Stimulated activated CD4-positive, alpha-beta T cell treated with anti-CD3 and anti-CD28 coated beads, Interleukin-2, amount 100 ng/mL, for 4 hours (primary cell): ENCODE measurements around the gene RDX.

Source experiments
- DNase-seq: peaks from one replicate; pipeline ENCODE4 v3.0.0-alpha.2; 2020; ENCODE audit warnings: low read depth

The RDX gene

GRCh38 chr11:110130642-110131238, 165.7 kb downstream of the RDX start:
- DNase-seq = no peak

GRCh38 chr11:110128161-110128560, 168.3 kb downstream of the RDX start:
- DNase-seq = no peak

- no peak for DNase-seq
Observed at GRCh38 chr11:110126936-110127335, 169.5 kb downstream of the RDX start.

- DNase-seq = no peak
Observed at GRCh38 chr11:110125632-110126031, 170.8 kb downstream of the RDX start.
